LNCAP (cell line): ENCODE data around the gene KIF24.

Source experiments
- TF ChIP-seq, protein P1 (sequence below): fragments of 450-650 bp; IDR thresholded peaks from 2 replicates; pipeline ENCODE4 v1.5.1; 2017; ENCODE audit warnings: mild to moderate bottlenecking

Gene KIF24

GRCh38 chr9:34291423-34291822 lies 37.6 kb downstream of the KIF24 start:
- TF ChIP-seq, protein P1, sequence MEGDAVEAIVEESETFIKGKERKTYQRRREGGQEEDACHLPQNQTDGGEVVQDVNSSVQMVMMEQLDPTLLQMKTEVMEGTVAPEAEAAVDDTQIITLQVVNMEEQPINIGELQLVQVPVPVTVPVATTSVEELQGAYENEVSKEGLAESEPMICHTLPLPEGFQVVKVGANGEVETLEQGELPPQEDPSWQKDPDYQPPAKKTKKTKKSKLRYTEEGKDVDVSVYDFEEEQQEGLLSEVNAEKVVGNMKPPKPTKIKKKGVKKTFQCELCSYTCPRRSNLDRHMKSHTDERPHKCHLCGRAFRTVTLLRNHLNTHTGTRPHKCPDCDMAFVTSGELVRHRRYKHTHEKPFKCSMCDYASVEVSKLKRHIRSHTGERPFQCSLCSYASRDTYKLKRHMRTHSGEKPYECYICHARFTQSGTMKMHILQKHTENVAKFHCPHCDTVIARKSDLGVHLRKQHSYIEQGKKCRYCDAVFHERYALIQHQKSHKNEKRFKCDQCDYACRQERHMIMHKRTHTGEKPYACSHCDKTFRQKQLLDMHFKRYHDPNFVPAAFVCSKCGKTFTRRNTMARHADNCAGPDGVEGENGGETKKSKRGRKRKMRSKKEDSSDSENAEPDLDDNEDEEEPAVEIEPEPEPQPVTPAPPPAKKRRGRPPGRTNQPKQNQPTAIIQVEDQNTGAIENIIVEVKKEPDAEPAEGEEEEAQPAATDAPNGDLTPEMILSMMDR: no peak

DNA sequence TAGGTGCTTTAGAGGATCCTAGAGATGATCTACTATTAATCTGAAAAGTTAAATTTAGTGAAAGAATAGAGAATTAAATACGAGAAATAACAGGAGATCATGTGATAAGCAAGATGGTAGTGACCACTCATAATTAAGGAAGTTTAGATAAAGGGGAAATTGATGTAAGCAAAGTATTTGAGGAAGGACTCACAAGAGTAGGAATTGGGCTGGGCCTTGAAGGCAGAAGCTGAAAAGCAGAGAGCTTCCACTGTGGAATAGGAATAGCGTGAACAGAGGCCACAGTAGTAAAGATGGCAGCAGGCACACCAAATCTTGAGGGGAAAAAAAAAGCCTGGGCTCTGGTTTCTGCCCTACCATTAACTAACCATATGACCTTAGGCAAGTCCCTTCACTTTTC lies 38.0 kb downstream of the KIF24 start:
- TF ChIP-seq, protein P1: no peak

DNA sequence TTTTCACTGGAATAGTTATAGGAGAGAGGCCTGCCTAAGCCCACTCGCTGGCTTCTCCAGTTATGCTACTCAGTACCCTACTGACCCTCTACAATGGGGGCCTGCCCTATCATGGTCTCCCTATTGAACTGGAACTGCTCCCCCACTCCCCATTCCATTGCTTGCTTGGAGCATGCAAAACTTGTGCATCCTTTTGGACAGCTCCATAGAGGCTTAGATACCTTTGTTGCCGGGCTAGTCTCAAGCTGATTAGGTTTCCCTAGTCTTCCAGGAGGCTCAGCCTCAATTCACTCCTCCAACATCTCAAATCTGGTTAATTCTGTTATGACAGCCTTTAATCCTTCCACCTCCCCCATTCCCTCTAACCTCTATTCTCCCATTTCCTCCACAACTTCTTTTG lies 39.9 kb downstream of the KIF24 start:
- TF ChIP-seq, protein P1: no peak

DNA sequence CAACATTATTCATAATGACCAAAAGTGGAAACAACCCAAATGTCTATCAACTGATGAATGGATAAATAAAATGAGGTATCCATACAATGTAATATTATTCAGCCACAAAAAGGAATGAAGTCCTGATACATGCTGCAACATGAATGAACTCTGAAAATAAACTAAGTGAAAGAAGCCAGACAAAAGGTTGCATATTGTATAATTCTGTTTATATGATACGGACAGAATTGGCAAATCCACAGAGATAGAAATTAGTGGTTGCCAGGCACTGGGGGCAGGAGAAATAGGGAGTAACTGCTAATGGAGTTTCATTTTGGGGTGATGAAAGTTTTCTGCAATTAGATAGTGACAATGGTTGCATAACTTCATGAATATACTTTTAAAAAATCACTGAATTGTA lies 47.0 kb downstream of the KIF24 start:
- TF ChIP-seq, protein P1: no peak

DNA sequence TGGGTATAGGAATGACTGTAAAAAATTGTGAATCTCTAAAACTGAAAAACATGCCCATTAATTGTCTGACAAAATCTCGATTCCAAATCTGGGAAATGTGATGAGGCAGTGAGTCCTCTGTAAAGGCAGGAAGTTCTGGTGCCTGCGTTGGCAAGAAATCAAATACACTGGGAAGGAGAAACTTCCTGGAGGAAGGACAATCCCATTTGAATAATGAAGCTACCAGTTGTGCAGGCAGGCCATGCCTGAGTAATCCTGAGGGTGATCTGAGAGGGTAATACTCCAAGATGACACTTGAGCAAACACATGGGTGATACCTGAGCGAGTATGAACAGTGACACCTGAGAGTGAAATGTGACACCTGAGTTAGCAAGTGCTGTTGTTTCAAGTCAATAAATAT lies 49.7 kb downstream of the KIF24 start:
- TF ChIP-seq, protein P1: no peak
